DOHH2 (cell line): ENCODE results near the gene MCRIP1.

Experiments used
- H3F3A ChIP-seq: fragments of 200-600 bp; sonication (generic), shearing (Covaris generic); 2 replicates; pipeline ENCODE4 v1.6.0; 2016; ENCODE audit warnings: antibody characterized with exemption, mild to moderate bottlenecking; ENCODE audit not compliant: control insufficient read depth, insufficient read depth
- H3K27ac ChIP-seq: fragments of 200-600 bp; sonication (generic); 2 replicates; pipeline ENCODE4 v1.5.1; 2014; ENCODE audit warnings: low read depth, mild to moderate bottlenecking, low read length, moderate library complexity
- H3K27me3 ChIP-seq: fragments of 200-600 bp; sonication (generic); 2 replicates; pipeline ENCODE4 v1.6.1; 2014; ENCODE audit warnings: mild to moderate bottlenecking, low read length, mixed read lengths; ENCODE audit not compliant: control insufficient read depth
- H3K36me3 ChIP-seq: fragments of 200-600 bp; sonication (generic); 2 replicates; pipeline ENCODE4 v1.6.1; 2014; ENCODE audit warnings: mild to moderate bottlenecking, low read length, moderate library complexity, mixed read lengths; ENCODE audit not compliant: control insufficient read depth
- H3K4me1 ChIP-seq: fragments of 200-600 bp; sonication (generic); 2 replicates; pipeline ENCODE4 v1.6.1; 2014; ENCODE audit warnings: mild to moderate bottlenecking, low read length, mixed read lengths; ENCODE audit not compliant: control insufficient read depth
- H3K4me2 ChIP-seq: fragments of 200-600 bp; sonication (generic); 2 replicates; pipeline ENCODE4 v1.6.0; 2014; ENCODE audit warnings: mild to moderate bottlenecking, low read length, moderate library complexity
- H3K4me3 ChIP-seq: fragments of 200-600 bp; sonication (generic); 2 replicates; pipeline ENCODE4 v1.5.1; 2014; ENCODE audit warnings: mild to moderate bottlenecking, low read length, mixed read lengths
- H3K79me2 ChIP-seq: fragments of 200-600 bp; sonication (generic); 2 replicates; pipeline ENCODE4 v1.6.1; 2014; ENCODE audit warnings: mild to moderate bottlenecking, low read length, mixed read lengths; ENCODE audit not compliant: control insufficient read depth
- H3K9me2 ChIP-seq: fragments of 200-600 bp; sonication (generic); replicated peaks from 2 replicates; pipeline ENCODE4 v1.6.1; 2014; ENCODE audit warnings: mild to moderate bottlenecking, low read length, mixed read lengths; ENCODE audit not compliant: control insufficient read depth
- H3K9me3 ChIP-seq: fragments of 200-600 bp; sonication (generic); 2 replicates; pipeline ENCODE4 v1.6.1; 2014; ENCODE audit warnings: antibody characterized with exemption, low read length, mixed read lengths; ENCODE audit not compliant: control insufficient read depth, insufficient read depth
- H4K20me1 ChIP-seq: fragments of 200-600 bp; sonication (generic); 2 replicates; pipeline ENCODE4 v1.6.0; 2014; ENCODE audit warnings: low read depth, mild to moderate bottlenecking, antibody characterized with exemption, low read length, moderate library complexity; ENCODE audit not compliant: control insufficient read depth, insufficient read depth
- CTCF ChIP-seq: fragments of 200-600 bp; sonication (generic); IDR thresholded peaks from one replicate; pipeline ENCODE4 v1.5.1; 2014; ENCODE audit warnings: antibody characterized with exemption, mild to moderate bottlenecking, low read depth, low read length; ENCODE audit not compliant: poor library complexity, severe bottlenecking
- EZH2phosphoT487 ChIP-seq: fragments of 200-600 bp; sonication (generic); IDR thresholded peaks from 2 replicates; pipeline ENCODE4 v1.6.1; 2017; ENCODE audit warnings: borderline replicate concordance, mild to moderate bottlenecking, antibody characterized with exemption, low read length, moderate library complexity, mixed read lengths

Gene MCRIP1

DNA sequence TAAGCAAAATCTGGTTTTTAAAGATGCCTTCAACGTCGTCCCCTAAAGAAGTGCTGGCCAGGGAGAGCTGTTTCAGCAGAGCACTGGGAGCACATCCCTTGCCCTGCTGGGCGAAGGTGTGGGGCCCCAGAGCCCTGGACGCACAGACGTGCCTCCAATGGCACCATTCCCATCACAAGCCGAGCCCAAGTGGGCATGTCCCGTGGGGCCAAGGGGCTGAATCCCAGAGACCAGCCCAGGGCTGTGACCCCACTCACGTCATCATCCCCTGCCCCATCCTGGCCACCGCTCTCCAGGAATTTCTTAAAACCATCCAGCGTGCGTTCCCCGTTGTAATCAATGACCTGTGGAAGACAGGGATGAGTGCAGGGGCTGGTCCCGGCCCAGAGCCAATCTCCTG lies 11.8 kb upstream of the MCRIP1 start:
- H3K4me3 ChIP-seq: no peak overlapping the region
- no peaks in the 10 kb centered on the region for H3K79me2 ChIP-seq
- no peak overlapping the region for H3K27ac ChIP-seq
- no peaks in the 10 kb centered on the region for H3K9me3 ChIP-seq
- H3K4me2 ChIP-seq: no peak overlapping the region
- H3K4me1 ChIP-seq: no peaks in the 10 kb centered on the region
- no peaks in the 10 kb centered on the region for H3K9me2 ChIP-seq
- no peaks in the 10 kb centered on the region for H4K20me1 ChIP-seq
- no peaks in the 10 kb centered on the region for H3K27me3 ChIP-seq
- H3K36me3 ChIP-seq: peaks cover 55% of the 10 kb centered on the region
- no peaks in the 10 kb centered on the region for H3F3A ChIP-seq
- TF ChIP-seq CTCF: no peak
- no peak for TF ChIP-seq EZH2phosphoT487

- H3K4me1 ChIP-seq: no peaks in the 10 kb centered on the region
- H3K27ac ChIP-seq: no peak overlapping the region
- TF ChIP-seq CTCF: no peak
- TF ChIP-seq EZH2phosphoT487: no peak
- H4K20me1 ChIP-seq: no peaks in the 10 kb centered on the region
- no peaks in the 10 kb centered on the region for H3K9me3 ChIP-seq
- H3K27me3 ChIP-seq: no peaks in the 10 kb centered on the region
- no peaks in the 10 kb centered on the region for H3K79me2 ChIP-seq
- H3K36me3 ChIP-seq: peaks cover 55% of the 10 kb centered on the region
- no peak overlapping the region for H3K4me2 ChIP-seq
- H3K4me3 ChIP-seq: no peak overlapping the region
- 0 out of 2 replicates have a peak, but pooled peaks cover under 1% of the 10 kb centered on the region for H3F3A ChIP-seq
- no peaks in the 10 kb centered on the region for H3K9me2 ChIP-seq
These were observed 11.3 kb upstream of the MCRIP1 start for GRCh38 chr17:81844327-81844851.

DNA sequence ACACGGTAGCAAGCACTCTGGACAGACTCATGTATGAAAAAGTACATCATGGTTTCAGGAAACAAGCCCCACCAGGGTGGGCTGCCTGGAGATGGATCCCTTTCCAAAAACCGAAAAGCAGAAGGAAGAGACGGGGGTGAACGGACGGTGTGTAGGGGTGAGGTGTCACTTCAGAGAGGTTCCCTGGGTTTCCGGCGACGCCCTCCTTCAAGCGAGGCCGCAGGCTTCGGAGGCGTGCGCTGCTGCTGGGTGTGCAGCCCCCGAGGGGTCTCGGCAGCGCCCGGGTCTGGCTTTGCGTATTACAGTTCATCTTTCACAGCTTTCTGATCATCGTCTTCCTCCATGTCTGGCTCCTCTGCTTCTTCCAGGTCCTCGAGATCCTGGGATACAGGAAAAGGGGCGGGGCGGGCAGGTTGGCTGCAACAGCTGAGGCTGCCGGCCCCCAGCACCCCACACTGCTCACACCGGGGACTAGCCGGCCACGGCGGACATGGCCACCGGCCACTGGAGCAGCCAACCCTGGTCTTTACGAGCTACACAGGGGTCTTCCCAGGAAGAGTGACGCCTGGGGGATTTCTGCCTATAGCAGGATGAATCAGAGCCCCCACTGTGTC lies 10.7 kb upstream of the MCRIP1 start:
- H3F3A ChIP-seq: 0 out of 2 replicates have a peak, but pooled peaks cover 2% of the 10 kb centered on the region
- H3K79me2 ChIP-seq: no peaks in the 10 kb centered on the region
- no peaks in the 10 kb centered on the region for H3K9me2 ChIP-seq
- H4K20me1 ChIP-seq: no peaks in the 10 kb centered on the region
- H3K4me3 ChIP-seq: no peak overlapping the region
- peaks cover 55% of the 10 kb centered on the region for H3K36me3 ChIP-seq
- H3K27ac ChIP-seq: no peak overlapping the region
- H3K27me3 ChIP-seq: no peaks in the 10 kb centered on the region
- no peak for TF ChIP-seq CTCF
- no peak for TF ChIP-seq EZH2phosphoT487
- no peaks in the 10 kb centered on the region for H3K4me1 ChIP-seq
- H3K4me2 ChIP-seq: no peak overlapping the region
- no peaks in the 10 kb centered on the region for H3K9me3 ChIP-seq
